Osteoblast (primary cell): ENCODE results near the gene PIWIL4. TPM values are rescaled to one million over a fixed set of nuclear protein-coding genes. Genes with fewer than 3 reads are reported as not detected.
"Not testable (repeated sequence)": the region's sequence is repeated elsewhere in the genome, so short reads cannot be mapped to it uniquely, and the experiment has no call there.

Source experiments
- DNase-seq: peaks from one replicate; pipeline ENCODE4 v3.0.0; 2011; ENCODE audit warnings: low spot score, mixed read lengths; ENCODE audit not compliant: insufficient read length; ENCODE audit errors: missing footprints
- H2AFZ ChIP-seq: 2 replicates; pipeline ENCODE4 v1.6.0; 2011; ENCODE audit warnings: mild to moderate bottlenecking, low read length
- H3K27ac ChIP-seq: 2 replicates; pipeline ENCODE4 v1.5.1; 2011; ENCODE audit warnings: mild to moderate bottlenecking, low read depth, low read length, moderate library complexity
- H3K27me3 ChIP-seq: 2 replicates; pipeline ENCODE4 v1.6.0; 2012; ENCODE audit warnings: mild to moderate bottlenecking, control low read depth, inconsistent platforms, low read length, moderate library complexity; ENCODE audit not compliant: insufficient read depth
- H3K36me3 ChIP-seq: 2 replicates; pipeline ENCODE4 v1.5.1; 2011; ENCODE audit warnings: mild to moderate bottlenecking, low read length, control low read depth, moderate library complexity; ENCODE audit not compliant: insufficient read depth
- H3K4me1 ChIP-seq: 2 replicates; pipeline ENCODE4 v1.5.1; 2011; ENCODE audit warnings: mild to moderate bottlenecking, low read length, control low read depth, moderate library complexity; ENCODE audit not compliant: insufficient read depth
- H3K4me2 ChIP-seq: 2 replicates; pipeline ENCODE4 v1.6.0; 2011; ENCODE audit warnings: mild to moderate bottlenecking, low read length; ENCODE audit not compliant: insufficient read depth
- H3K4me3 ChIP-seq: fragments of 200-600 bp; sonication (generic); 3 replicates; pipeline ENCODE4 v1.5.1; 2012; ENCODE audit warnings: mild to moderate bottlenecking, low read length, inconsistent platforms; ENCODE audit not compliant: insufficient read depth
- H3K79me2 ChIP-seq: 2 replicates; pipeline ENCODE4 v1.6.0; 2012; ENCODE audit warnings: mild to moderate bottlenecking, low read length, control low read depth, inconsistent platforms; ENCODE audit not compliant: insufficient read depth
- H3K9me3 ChIP-seq: 2 replicates; pipeline ENCODE4 v1.5.1; 2011; ENCODE audit warnings: low read depth, low read length, control low read depth
- H4K20me1 ChIP-seq: 2 replicates; pipeline ENCODE4 v1.6.0; 2012; ENCODE audit warnings: mild to moderate bottlenecking, low read length, control low read depth; ENCODE audit not compliant: insufficient read depth
- total RNA-seq: library from RNA; depleted of rRNA; stranded (reverse); fragments of >200 nt; gene quantifications from 2 replicates; pipeline ENCODE4 v1.2.3, GENCODE V29; 2012
- TF ChIP-seq, protein P1 (sequence below): IDR thresholded peaks from 2 replicates; pipeline ENCODE4 v1.5.1; 2011; ENCODE audit warnings: mild to moderate bottlenecking, low read depth, low read length, moderate library complexity; ENCODE audit errors: extremely low read depth

Gene PIWIL4
- total RNA-seq, 1 donor = 1.8 TPM

DNA sequence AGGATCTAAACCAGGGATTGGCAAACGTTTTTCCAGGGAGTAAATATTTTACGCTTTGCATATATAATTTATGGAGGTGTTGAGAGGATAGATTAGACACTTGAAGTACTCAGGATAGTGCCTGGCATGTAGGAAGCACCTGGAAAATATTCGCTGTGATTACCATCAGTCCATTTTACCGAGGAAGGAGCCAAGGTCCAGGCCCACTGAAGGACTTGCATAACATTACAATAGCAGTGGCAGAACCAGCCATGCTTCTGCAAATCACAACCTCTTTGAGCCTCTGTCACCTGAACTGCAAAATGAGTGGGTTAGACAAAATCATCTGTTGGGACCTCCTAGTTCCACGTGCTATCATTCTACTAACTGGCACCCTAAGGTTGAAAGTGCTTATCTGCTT, 18.0 kb upstream of the PIWIL4 start:
- Histone ChIP-seq H3K4me3 (no peak overlapping the region), H3K27ac (no peak overlapping the region), H3K79me2 (peaks cover 52% of the 10 kb centered on the region), H4K20me1 (peaks cover 38% of the 10 kb centered on the region), H3K27me3 (no peaks in the 10 kb centered on the region), H3K4me2 (no peak overlapping the region), H3K36me3 (no peaks in the 10 kb centered on the region), H3K4me1 (peaks cover 24% of the 10 kb centered on the region), H3K9me3 (no peaks in the 10 kb centered on the region), H2AFZ (no peak overlapping the region)
- TF ChIP-seq, protein P1, sequence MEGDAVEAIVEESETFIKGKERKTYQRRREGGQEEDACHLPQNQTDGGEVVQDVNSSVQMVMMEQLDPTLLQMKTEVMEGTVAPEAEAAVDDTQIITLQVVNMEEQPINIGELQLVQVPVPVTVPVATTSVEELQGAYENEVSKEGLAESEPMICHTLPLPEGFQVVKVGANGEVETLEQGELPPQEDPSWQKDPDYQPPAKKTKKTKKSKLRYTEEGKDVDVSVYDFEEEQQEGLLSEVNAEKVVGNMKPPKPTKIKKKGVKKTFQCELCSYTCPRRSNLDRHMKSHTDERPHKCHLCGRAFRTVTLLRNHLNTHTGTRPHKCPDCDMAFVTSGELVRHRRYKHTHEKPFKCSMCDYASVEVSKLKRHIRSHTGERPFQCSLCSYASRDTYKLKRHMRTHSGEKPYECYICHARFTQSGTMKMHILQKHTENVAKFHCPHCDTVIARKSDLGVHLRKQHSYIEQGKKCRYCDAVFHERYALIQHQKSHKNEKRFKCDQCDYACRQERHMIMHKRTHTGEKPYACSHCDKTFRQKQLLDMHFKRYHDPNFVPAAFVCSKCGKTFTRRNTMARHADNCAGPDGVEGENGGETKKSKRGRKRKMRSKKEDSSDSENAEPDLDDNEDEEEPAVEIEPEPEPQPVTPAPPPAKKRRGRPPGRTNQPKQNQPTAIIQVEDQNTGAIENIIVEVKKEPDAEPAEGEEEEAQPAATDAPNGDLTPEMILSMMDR = no peak
- no peak for DNase-seq

DNA sequence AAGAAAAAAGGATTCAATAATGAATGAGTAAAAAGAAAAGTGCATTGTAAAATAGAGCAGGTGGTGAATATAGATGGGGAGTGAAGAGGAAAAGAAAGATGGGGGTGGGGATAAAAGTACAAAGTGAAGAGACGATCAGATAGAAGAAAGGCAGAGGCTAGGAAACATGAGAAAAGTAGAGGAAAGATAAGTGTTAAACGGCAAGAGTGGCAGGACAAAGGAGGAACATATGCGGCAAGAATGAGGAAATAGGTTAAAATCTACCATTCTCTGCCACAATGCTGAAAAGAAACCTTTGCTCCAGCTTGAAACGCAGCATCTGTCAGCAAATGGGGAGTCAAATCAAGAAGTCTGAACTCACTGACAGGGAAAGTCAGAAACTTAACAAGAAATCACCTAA, 16.7 kb upstream of the PIWIL4 start:
- Histone ChIP-seq H3K4me3 (no peak overlapping the region), H3K27ac (no peak overlapping the region), H3K36me3 (no peaks in the 10 kb centered on the region), H3K27me3 (no peaks in the 10 kb centered on the region), H3K79me2 (peaks cover 41% of the 10 kb centered on the region), H4K20me1 (peaks cover 35% of the 10 kb centered on the region), H3K4me2 (no peak overlapping the region), H3K9me3 (no peaks in the 10 kb centered on the region), H2AFZ (no peak overlapping the region), H3K4me1 (peaks cover 22% of the 10 kb centered on the region)
- DNase-seq = no peak
- TF ChIP-seq, protein P1 = no peak

DNA sequence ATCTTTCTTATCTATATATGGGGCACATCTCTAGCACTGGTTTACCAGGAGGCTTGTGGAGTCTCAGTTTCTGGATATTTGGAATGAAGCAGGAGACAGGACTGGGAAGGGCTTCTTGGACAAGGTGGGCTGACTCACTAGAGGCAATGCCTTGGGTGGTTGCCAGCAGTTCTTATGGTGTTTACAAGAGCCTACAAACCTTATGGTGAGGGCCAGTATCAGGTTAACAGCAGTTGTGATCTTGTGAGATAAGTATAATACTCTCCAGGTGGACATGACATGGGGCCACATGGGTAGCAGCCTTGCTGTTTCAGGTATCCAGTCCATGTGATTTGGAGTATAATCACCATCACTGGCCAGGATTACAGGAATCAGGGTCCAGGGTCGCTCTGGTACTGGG, 13.2 kb upstream of the PIWIL4 start:
- no peak for DNase-seq
- no peaks in the 10 kb centered on the region for H3K9me3 ChIP-seq
- TF ChIP-seq, protein P1 = no peak
- H4K20me1 ChIP-seq = peaks cover 11% of the 10 kb centered on the region
- no peaks in the 10 kb centered on the region for H3K36me3 ChIP-seq
- peaks cover 21% of the 10 kb centered on the region for H3K4me1 ChIP-seq
- no peaks in the 10 kb centered on the region for H3K27me3 ChIP-seq
- no peak overlapping the region for H2AFZ ChIP-seq
- H3K27ac ChIP-seq = no peak overlapping the region
- no peak overlapping the region for H3K4me3 ChIP-seq
- peaks cover 14% of the 10 kb centered on the region for H3K79me2 ChIP-seq
- no peak overlapping the region for H3K4me2 ChIP-seq

DNA sequence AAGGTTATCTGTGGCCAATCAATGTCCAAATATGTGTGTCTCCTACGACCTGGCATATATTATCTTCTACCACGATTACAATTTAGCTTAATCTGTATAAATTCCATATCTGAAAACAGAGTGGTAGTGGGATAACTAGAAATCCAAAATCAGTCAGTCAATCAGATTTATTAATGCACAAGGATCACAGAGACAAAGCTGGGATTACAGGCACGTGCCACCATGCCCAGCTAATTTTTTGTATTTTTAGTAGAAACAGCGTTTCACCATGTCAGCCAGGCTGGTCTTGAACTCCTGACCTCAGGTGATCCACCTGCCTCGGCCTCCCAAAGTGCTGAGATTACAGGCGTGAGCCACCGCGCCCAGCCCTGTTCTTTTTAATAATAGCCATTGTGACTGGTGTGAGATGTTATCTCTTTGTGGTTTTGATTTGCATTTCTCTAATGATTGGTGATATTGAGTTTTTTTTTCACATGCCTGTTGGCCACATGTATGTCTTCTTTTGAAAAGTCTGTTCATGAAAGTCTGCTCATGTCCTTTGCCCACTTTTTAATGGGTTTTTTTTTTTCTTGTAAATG, 11.3 kb upstream of the PIWIL4 start:
- H3K79me2 ChIP-seq, H4K20me1 ChIP-seq, H3K9me3 ChIP-seq, H3K36me3 ChIP-seq, H2AFZ ChIP-seq, H3K4me3 ChIP-seq, H3K27ac ChIP-seq, H3K27me3 ChIP-seq, H3K4me2 ChIP-seq, DNase-seq: not testable (repeated sequence)
- H3K4me1 ChIP-seq = peaks cover 21% of the 10 kb centered on the region
